NCI-H2196 treated with DMSO at 0.1 percent for 48 hours (cell line): ENCODE results near the gene DUSP10.

ENCODE experiments used
- DNase-seq: peaks from one replicate; lab custom pipeline; 2025; ENCODE audit not compliant: unreplicated experiment; lab: John Stamatoyannopoulos, UW

The DUSP10 gene

DNA sequence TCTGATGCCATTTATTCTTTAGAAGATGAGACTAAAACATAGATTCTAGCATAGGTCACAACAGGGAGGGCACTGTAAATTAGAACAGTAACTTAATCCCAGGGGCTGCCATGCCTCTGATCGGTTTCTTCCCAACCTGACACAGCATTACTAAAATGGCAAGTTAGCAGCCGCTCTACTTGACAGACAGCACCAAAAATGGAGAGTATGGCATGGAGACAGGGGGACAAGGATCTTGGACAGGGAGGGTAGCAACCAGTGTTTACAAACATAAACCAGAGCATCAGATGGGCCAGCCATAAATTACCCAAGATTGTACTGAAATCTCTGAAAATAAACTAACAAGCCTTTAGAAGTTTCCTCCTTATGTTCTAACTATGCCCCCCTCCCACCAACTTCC is 5.9 kb downstream of the DUSP10 start:
- no peak for DNase-seq

DNA sequence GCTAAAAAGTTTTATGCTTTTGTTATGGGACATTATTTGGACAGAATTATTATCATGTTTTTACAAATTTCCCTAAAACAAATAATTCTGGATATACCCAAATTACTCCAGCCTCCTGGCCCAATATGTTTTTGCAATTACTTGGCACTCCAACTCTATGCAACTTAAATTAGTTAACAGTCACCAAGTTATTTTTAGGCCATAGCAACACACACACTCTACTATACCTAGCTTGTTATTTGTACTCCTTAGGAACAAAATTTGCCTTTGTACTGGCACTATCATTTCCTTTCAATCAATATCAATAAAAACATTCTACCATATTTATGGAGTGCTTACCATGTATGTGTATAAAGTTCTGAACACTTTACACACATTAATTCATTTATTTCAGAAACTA is 7.7 kb downstream of the DUSP10 start:
- no peak for DNase-seq

DNA sequence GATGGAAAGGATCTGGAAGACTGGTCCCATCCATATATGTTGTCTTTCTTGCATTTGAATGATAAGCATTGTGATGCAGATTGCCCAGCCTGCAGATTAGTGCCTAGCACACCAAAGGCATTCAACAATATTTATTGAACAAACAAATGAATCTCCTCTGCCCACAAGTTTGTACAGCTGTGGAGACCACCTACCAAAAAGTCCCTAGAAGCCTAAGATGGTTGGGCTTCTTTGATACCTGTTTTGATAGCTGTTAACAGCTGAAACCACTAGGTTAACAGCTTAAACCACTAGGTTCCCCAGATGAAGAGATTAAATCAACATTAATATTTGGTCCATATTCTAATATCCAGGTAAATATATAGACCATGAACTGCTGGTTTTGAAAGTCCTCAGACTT is 9.8 kb downstream of the DUSP10 start:
- DNase-seq = no peak

DNA sequence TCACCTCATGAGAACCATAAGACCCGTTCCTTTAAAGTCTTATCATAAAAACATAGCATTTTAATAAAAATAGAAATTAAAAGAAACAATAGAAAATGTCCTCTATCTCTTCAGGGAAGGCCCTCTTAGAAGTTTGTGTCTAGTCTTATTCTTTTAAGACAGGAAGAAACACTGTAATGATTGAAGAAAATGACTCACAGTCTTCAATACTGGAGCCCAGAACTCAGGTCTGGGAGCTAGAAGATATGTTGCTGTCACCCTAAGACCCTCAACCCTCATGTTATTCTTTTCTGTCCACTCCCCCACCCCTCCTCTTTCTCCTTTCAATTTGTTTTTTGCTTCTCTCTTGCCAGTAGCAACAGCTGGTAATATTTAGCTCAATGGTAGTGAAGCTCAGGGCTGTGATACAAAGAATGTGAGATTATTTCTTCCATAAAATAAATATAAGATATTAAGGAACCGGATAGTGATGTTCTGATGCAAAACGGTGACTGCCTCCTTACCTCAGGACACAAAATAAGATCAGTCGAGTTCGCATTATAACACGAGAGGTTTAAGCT is 12.0 kb downstream of the DUSP10 start:
- no peak for DNase-seq

DNA sequence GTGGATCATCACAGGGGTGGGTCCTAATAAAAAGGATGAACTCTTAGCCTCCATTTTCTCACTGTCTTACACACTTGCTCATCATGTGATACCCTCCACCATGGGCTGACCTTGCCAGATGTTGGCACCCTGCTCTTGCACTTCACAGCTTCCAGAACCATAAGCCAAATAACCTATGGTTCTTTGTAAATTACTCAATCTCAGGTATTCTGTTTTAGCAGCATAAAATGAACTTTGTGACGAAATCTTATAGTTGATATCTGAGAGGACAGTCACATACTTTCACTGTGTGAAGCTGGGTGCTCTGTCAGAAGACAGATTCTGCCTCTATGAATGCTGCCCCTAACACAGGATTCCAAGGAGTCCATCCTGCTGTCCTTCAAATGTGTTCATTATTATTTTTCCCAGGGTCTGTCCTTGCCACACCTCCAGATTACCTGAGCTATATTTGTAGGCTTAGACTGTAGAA is 13.8 kb downstream of the DUSP10 start:
- no peak for DNase-seq

DNA sequence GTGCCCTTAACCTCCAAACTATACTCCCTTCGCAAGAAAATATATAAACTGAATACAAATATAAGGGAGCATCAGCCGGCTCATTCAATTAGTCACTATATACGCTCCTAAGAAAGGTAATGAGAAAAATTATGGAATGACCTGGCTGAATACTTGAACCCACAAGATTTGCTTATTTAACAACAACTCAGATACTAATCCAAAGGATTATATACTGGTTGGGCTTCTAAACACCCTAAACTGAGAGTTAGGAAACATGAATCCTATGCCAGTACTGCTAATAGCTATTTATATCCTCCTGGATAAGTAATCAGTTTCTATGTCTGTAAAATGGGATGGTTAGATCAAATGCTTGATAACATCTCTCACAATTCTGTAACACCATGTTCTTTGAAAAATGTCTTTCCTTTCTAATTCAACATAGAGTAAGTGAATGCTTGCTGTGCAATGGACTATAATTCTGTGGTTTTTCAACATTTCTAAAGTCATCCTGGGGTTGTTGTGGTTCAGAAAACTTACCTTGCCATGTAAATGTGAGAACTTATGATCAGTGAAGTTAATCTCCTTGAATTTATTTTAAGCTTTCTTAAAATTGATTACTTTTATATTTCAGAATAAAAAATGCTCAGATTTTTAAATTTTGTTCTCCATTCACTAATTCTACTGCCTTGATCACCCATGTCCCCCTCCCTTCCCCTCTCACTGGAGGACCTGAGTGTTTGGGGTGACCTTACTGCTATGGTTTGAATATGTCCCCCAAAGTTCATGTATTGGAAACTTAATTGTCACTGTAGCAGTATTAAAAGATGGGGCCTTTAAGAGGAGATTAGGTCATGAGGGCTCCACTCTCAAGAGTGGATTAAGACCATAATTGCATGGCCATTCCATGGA is 14.5 kb downstream of the DUSP10 start:
- no peak for DNase-seq

DNA sequence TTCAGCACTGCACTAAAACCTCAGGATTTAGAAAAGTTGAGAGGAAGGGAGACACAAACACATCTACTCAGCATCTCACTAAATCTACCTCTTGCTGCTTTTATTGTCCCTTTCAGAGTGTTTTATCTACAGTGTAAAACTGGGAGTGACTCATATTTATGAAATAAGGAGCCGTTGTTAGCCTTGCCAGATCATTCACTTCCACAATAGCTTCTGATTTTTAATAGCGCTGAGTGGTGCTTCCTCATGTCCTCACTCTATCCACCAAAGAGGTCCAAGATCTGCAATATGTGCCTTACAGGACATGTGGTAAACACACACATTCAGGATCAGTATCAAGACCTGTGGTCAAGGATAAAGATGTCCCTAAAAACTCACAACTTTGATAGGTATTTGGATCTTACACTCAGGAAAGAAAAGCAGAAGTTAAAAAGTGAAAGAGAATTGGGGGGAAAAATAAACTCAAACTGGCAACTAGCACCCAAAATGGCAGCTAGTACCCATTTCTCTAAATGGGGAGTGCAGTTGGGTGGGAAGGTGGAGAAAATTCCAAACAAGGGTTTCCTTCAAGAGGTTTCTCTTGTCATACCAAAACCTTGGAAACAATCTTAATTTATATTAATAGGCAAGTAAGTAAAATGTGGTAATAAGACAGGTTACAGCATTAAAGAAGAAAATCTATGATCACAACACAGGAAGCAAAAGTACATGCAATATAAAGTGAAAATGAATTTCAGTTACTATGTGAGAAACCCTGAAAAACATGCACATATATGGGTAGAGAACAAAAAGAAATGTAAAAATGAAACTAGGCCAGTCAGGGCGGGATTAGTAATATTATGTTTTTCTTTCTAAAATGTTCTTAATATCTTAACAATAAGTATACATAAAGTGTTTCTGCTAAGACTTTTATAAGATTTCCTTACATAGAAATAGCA is 15.9 kb downstream of the DUSP10 start:
- DNase-seq = no peak

DNA sequence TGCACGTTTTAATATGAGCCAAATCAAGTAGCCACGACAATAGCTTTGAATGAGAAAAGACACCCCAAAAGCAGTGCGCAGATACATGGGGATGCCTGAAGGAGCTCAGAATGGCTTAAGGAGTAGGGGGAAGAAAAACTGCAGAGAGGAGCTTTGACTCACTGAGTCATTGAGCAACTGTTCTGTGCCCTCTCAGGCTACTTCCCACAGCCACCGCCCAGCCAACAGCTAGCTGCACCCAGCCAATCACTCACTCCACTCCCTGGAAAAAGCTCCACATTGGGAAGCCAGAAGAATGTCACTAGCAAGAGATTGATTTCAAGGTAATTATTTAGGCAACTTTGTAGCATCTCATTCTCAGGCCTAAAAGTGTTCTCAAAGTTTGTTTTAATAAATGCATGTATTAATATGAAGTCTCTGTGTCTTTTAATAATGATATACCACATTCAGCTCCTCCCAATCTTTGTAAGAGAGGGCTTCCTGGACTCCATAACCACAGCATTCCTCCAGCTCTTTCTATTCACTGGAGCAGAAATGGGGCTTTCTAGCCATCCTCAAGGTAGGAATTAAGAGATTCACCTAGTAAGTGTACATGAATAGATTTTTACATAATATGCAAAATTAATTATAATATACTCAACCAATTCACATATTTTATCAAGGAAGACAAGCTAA is 16.8 kb downstream of the DUSP10 start:
- no peak for DNase-seq

DNA sequence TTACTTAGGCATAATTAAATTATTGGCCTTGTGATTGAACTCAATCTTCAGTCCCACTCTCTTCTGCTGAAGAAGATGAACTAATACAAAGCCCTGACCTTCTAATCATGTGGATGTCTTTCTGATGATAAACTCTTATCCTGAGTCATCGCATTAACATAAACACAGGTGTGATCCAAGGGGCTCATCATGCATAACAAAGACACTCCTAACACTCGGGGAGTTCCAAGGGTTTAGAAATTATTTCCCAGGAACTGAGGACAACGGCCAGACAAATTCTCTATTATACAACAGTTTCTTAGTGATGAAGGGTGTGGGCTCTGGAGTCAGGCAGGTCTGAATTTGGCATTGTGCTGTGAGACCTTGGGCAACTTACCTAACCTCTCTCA is 18.0 kb downstream of the DUSP10 start:
- no peak for DNase-seq

DNA sequence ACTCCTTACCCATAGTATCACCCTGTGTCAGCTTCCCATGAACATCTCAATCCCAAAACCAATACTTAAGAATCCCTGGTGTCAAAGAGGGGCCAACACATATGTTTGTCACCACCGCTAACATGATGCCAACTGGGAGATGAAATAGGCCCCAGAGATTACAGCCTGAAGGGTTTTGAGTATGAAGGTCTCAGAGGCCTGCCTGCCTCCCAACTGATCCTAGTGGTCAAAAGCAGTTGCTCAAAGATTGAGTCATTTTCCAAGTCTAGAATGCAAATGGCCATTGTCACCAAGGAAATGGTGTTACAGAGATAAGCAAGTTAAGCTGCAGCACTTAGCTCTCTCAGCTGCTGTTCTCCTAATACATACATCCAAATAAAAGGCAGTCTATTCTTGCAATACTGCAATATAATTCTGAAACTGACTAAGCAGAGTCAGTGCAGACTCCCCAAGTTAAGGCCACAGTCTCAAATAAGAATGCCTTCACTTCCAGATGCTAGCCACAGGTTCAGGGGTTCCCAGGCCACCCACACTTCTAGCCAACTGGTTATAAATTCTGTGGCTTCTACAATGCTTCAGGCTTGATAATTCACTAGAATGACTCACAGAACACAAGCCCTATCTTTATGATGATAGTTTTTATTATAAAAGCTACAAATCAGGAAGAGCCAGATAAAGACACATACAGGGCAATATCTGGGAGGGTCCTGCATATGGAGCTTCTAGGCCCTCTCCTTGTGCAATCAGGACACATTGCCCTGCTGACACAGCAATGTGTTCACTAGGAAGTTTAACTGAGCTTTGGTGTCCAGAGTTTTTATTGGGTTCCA is 18.7 kb downstream of the DUSP10 start:
- DNase-seq = no peak

DNA sequence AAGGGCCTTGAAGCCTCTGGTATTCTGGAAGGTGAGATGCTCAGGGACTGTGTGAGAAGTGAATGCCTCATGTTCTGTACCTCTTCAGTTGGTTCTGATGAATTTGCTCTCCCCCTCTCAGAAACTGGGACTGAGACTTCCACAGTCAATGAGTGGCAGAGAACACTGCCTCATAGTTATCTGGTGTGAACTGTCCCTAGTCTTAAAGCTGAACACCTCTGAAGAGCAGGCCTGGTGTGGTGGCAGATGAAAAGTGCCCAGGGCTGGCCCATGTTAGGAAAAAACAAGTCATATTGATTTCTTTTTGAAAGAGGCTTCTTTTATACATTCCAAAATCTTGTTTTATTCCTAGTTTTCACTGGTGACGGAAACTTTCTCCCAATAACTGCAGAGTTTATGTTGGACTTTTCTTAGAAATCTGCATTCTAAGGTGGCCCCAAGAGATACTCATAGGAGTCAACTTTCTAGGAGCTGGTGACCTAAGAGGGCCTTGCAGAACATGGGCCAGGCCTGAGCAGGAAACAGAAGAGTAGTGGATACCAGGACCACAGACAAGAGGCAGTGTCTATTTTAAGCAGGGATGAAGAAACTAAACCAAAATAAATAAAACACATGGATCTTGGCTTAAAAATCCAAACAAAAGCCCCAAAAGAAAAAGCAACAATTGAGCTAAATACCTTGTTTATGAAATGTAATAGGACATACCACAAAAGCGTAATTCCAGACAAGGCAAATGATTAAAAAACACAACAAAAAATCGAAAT is 19.5 kb downstream of the DUSP10 start:
- no peak for DNase-seq

DNA sequence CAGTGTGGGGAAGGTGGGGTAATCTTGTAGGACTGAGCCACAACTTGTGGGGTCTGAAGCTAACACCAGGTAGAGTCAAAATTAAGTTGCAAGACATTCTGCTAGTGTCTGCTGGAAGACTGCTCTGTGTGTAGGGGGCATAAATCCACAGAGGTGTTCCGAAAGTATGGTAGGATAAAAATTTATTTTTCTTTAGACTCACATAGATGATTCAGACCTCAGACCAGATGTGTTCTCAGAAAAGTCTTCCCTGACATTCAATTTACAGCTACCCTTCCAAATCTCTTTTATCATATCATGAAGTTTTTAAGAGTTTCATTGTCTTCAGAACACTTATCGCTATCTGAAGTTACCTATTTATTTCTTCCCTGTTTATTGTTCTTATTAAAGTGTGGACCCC is 21.3 kb downstream of the DUSP10 start:
- DNase-seq = no peak

DNA sequence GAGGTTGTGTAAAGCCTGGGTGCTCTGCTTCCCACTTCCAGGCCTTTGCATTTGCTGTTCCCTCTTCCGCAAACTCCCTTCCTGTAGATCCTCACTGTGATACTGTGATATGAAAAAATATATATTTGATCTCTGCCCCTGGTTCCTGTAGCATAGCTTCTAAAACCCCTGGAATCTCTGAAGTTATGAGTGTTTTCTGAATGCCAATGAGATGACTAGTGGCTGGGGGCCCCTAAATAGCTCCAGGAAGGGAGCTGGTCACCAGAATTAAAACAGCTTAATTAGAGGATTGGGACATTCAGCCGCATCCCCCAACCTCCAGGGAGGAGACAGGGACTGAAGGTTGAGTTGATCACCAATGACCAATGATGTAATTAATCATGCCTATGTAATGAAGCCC is 21.9 kb downstream of the DUSP10 start:
- DNase-seq = no peak

DNA sequence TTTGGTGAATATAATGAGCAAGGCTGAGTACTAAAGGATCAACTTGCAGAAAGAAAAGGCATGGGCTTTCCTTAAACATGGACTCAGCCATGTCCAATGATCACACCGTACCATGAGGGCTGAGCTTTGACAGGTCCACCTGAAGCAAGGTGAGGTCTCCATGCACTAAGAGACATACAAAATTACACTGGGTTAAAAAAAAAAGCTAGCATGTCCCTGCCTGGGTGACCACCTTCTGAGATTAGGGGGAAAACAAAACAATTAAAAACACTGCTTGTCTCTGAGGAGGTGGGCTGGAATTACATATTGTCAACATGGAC is 22.7 kb downstream of the DUSP10 start:
- DNase-seq = no peak

DNA sequence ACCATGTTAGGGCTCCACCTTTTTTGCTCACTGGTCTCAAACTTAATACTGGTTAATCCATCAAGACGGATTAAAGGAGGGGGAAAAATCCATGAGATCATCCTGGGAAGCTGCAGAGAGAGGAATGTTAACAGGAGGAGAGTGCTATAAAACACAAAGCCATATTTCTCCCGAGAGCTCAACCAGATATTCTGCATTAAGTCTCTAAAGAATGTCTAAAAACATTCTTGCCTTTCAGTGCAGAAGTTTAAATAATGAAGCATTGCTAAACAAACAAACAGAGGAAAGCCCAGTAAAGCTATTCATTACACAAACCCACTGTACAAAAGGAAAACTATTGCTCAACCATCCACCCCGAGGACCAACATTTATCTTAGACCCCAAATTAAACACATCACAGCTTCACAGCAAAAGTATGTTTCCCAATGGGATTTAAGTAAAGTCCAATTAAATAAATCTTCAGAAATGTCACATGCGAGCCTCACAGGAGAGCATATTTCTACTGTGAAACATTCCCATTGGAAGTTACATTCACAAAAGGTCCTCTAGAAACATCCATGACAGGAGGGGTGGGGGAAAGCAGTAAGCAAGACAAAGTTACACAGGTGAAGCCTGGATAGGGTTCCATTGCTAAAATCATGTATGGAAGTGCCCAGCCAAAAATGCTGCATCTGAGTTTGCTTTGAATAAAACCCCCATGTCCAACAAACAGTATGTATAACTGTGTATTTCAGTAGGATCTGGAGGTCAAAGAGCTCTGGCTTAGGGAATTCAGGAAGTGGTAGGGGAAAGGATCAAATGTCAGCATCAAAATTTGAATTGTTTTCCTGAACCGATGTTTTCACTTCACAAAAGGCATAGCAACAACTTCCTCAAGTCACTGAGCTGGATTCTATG is 23.3 kb downstream of the DUSP10 start:
- no peak for DNase-seq

DNA sequence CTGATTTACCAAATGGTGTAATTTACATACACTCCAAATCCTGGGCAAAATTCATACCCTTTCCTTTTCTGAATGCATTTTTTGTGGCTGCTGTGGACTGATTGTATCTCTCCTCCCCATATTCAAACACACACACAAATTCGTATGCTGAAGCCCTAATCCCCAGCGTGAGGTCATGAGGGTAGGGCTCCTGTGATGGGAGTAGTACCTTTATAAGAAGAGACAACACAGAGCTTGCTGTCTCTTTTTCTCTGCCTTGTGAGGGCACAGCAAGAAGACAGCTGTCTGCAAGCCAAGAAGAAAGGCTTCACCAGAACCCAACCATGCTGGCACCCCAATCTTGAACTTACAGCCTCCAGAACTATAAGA is 24.4 kb downstream of the DUSP10 start:
- DNase-seq = no peak

DNA sequence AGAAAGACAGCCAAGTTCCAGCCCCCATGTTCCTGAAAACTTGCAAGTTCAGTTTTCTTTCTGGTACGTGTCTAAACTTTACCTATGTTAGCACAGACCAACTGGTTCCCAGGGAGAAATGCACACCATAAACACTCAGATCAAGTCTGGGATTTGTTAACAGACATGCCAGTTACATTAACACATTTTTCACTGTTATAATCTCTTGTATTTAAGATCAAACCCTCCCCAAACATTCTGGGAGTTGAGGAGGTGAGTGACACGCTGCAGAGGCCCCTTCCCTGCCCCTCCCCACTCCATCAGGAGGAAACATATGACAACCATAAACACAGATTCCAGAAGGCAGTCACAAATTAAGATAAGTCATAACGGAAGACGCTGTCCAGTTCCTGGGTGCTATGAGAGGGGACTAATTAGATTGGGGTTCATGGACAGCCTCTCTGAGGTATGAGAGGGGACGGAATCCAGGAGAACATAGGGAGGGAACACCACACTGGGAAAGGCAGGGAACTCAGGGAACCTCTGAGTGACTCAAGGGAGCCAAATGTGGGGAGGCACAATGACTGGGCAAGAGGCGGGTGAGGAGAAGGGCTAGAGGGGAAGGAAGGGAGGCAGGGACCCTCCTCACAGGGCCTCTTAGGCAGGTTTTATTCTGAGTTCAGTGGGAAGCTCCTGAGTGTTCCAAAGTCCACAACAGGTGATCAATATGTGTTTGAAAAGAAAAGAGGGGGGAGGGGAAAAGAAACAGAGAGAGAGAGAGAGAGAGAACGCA is 25.0 kb downstream of the DUSP10 start:
- DNase-seq = no peak
